ENCODE data around the gene C22orf31. TPM values are rescaled to one million over a fixed set of nuclear protein-coding genes. Genes with fewer than 3 reads are reported as not detected.

C22orf31 gene
- total RNA-seq, 1 donor from 2014 or later, result not detected

GRCh38 chr22:29012101-29012433 is 49.6 kb downstream of the C22orf31 start:
- intact Hi-C loops (cut with DNase I), result no loop called here
- ATAC-seq (no peak), DNase-seq (ENCODE audit: low spot score) (peak; percentile 6)

GRCh38 chr22:29011240-29012100 is 50.2 kb downstream of the C22orf31 start:
- intact Hi-C loops (cut with DNase I), result no loop called here
- DNase-seq (ENCODE audit: low spot score) (peak; percentile 34), ATAC-seq (peak; percentile 64)

DNA sequence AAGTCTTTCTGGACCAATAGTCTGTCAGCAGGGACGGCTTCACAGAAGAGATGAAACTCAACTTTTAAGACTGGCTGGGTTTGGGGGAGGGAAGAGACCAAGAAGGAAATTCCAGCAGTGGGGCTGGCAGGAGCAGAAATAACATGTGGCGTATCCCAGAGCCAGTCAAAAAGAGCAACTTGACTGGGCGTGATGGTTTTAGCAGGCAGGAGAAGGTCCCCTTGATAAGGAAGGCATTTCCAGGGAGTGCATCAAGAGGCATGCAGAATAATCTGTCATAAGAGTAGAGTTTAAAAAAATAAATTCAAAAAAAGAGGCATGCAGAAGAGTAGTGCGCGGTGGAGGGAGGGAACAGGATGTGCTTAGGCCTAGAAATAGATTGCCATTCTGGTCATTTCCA is 52.5 kb downstream of the C22orf31 start:
- ATAC-seq, result no peak
- intact Hi-C loops (cut with DNase I), result no loop called here
- DNase-seq (ENCODE audit: low spot score), result no peak

Other genes with a start within 250 kb of the C22orf31 start
- gene ZNRF3, start 178.3 kb downstream of the C22orf31 start, total RNA-seq, result 12.9 TPM
- gene KREMEN1, start 11.2 kb upstream of the C22orf31 start, total RNA-seq, result 21.5 TPM
- 3.7 TPM for gene EMID1, start 144.1 kb upstream of the C22orf31 start, total RNA-seq
- 18.0 TPM for gene RHBDD3, start 206.2 kb upstream of the C22orf31 start, total RNA-seq
- 194 TPM for gene EWSR1, start 206.4 kb upstream of the C22orf31 start, total RNA-seq
- gene GAS2L1, start 244.8 kb upstream of the C22orf31 start, total RNA-seq, result 31.8 TPM